WI38 (cell line): Measurements from ENCODE around the gene SCAMP4.

Experiments
- H3K4me3 ChIP-seq: 2 replicates; pipeline ENCODE4 v1.5.1; 2011; ENCODE audit warnings: low read depth, mild to moderate bottlenecking, control low read depth, low read length
- CTCF ChIP-seq: IDR thresholded peaks from 2 replicates; pipeline ENCODE4 v1.5.1; 2012; ENCODE audit warnings: low read depth, mild to moderate bottlenecking, control low read depth, low read length

Gene SCAMP4

GRCh38 chr19:1868971-1869370 is 36.2 kb upstream of the SCAMP4 start:
- no peak for TF ChIP-seq CTCF
- H3K4me3 ChIP-seq: no peak overlapping the region

- TF ChIP-seq CTCF: no peak
- no peak overlapping the region for H3K4me3 ChIP-seq
Observed at GRCh38 chr19:1871140-1871597, 34.0 kb upstream of the SCAMP4 start.

DNA sequence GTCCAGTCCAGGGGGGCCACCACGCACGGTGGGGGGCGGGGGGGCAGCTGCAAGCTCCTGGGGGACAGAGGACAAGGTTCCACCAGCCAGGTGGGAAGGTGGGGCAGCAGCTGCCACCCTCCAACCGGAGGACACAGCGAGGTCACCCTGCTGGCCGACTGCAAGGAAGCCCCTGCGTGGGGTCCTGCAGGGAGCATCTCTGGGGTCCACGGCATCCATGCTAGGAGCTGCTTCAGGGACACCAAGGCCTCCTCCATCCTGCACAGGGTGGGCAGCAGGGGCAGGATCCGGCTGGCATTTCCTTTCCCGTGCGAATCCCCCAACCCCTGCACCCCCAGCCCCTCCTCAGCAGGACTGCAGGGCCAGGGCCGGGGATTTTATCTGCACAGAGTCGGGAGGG is 33.6 kb upstream of the SCAMP4 start:
- no peak overlapping the region for H3K4me3 ChIP-seq
- TF ChIP-seq CTCF: no peak

DNA sequence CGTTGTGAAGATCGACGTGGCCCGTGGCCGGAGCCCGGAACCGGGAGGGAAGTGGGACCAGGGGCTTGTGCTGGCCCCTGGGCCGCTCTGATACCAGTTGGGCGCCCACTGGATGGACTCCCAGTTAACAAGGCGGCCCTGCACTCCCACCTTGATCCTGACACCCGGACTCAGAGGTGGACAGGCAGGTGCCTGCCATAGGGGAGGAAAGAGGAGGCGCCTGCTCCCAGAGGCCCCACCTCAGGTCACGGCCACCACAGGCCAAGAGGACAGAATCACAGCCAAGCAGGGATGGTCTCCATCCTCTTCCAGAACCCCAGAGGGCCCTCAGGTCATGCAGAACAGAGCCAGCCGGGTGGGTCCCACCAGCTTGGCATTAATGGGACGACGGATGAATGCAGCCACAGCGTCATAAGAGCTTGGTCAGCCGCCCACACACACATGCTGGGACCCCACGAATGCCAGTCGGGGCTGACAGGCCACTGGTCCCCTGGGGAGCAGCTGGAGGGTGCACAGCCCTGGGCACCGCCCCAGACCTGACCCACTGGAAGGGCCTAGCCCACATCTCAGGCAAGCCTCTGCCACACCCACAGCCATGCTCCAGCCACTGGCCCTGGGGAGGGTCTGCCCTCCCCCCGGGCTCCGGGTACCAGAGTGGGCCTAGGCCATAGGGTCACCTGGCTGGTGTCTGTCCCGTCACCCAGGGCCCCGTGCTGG is 32.2 kb upstream of the SCAMP4 start:
- no peak overlapping the region for H3K4me3 ChIP-seq
- TF ChIP-seq CTCF: no peak

DNA sequence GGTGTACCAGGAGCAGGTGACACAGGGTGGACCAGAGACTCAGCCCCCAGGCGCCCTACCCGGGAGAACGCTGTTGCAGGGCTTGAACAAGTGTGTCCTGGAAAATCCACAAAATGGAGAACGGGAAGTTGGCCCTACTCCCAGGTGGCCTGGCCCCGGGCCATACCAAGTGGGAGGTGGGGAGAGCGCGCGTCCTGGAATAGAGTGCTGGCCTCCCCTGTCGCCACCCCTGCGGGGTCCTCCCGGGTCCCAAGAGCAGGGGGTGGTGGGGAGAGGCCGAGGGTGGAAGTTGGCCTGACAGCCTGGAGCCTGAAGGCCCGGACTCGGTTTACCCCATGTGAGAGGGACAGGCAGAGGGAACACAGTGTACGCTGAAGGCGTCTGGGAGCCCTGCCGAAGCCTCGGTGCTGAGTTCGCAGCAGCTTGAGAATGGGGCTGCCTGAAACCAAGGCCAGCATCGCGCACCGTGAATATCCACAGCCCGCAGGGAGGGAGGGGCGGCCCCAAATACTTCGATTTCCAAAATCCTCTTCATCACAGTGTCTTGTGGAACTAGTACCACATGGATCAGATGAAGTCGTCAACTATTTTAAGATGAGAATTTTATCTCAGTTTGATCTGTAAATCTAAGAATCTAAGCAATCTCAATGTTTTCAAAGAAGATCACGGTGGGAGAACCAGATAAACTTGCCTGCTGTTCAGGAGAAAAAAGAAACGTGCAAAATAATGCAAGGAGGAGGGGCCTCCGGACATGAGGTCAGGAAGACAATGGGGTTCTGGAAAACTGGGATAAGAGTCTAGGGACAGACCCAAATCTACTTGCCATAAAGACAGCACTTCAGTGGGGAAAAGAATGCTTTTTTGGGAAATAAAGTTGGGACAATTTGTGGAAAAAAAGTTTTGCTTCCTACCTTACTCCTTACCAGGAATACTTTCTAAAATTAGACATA is 31.4 kb upstream of the SCAMP4 start:
- H3K4me3 ChIP-seq: peak overlapping the region; percentile 97
- TF ChIP-seq CTCF: no peak

DNA sequence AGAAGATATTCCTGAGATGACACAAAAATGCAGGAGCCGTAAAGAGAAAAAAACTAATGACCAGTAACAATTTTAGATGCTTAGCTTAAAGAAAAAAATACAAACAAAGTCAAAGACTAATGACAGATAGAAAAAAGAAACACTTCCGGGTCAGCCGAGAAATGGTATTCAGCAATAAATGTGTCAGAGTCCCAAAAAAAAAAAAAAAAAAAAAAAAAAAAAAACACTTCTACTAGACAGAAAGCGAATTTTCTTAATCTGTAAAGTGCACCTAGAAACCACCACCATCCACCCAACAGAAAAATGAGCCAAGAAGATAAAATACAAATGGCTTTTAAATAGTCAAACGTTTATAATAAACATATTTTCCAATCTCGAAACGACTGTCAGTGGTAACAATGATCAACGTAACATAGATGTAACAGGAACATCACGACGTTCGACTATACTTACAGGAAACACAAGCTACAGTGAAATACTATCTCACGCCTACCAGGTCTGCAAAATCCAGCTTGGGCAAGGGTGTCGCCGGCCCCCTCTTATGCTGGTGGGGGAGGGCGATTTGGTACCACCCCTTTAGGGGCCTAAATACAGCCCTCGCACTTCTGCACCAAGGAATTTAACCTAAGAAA is 30.5 kb upstream of the SCAMP4 start:
- H3K4me3 ChIP-seq: peak overlapping the region; percentile 97
- no peak for TF ChIP-seq CTCF

- peak overlapping the region; percentile 97 for H3K4me3 ChIP-seq
Observed at GRCh38 chr19:1875265-1875645, 29.9 kb upstream of the SCAMP4 start.
